Bronchial epithelial cell (primary cell): ENCODE results near the gene PARP8. TPM values are rescaled to one million over a fixed set of nuclear protein-coding genes. Genes with fewer than 3 reads are reported as not detected.
"Not testable (repeated sequence)": the region's sequence is repeated elsewhere in the genome, so short reads cannot be mapped to it uniquely, and the experiment has no call there.

Experiments
- DNase-seq: peaks from one replicate; pipeline ENCODE4 v3.0.0-alpha.2; 2010; ENCODE audit warnings: low read depth
- FAIRE-seq: peaks from 2 replicates; lab custom pipeline; 2011; peaks lifted over from hg19 to GRCh38; lab: Jason Lieb, UNC
- H3K27me3 ChIP-seq: 2 replicates; pipeline ENCODE4 v1.5.1; 2011; ENCODE audit warnings: low read length; ENCODE audit not compliant: control insufficient read depth, insufficient read depth
- H3K36me3 ChIP-seq: 2 replicates; pipeline ENCODE4 v1.5.1; 2011; ENCODE audit warnings: low read length; ENCODE audit not compliant: control insufficient read depth, insufficient read depth
- H3K4me3 ChIP-seq: 2 replicates; pipeline ENCODE4 v1.5.1; 2011; ENCODE audit warnings: mild to moderate bottlenecking, low read depth, low read length, control low read depth
- CTCF ChIP-seq: IDR thresholded peaks from 2 replicates; pipeline ENCODE4 v1.5.1; 2011; ENCODE audit warnings: mild to moderate bottlenecking, moderate library complexity, low read length, control low read depth, inconsistent platforms; ENCODE audit not compliant: insufficient read depth, severe bottlenecking
- total RNA-seq: library from RNA; depleted of rRNA; stranded (reverse); fragments of >200 nt; gene quantifications from 2 replicates; pipeline ENCODE4 v1.2.1, GENCODE V29; 2014

The PARP8 gene
- total RNA-seq, 1 donor from 2014 or later: 14.5 TPM

GRCh38 chr5:50800410-50800809 is 134.0 kb downstream of the PARP8 start:
- no peaks in the 10 kb centered on the region for H3K36me3 ChIP-seq
- DNase-seq: no peak
- FAIRE-seq: no peak

GRCh38 chr5:50807661-50808060 is 141.2 kb downstream of the PARP8 start:
- FAIRE-seq: no peak
- no peaks in the 10 kb centered on the region for H3K36me3 ChIP-seq
- no peak overlapping the region for H3K4me3 ChIP-seq
- H3K27me3 ChIP-seq: no peaks in the 10 kb centered on the region
- peak; percentile 96 for DNase-seq
- TF ChIP-seq CTCF: no peak

More at GRCh38 chr5:50800410-50800809, 134.0 kb downstream of the PARP8 start:
- H3K27me3 ChIP-seq: no peaks in the 10 kb centered on the region
- TF ChIP-seq CTCF: no peak
- no peak overlapping the region for H3K4me3 ChIP-seq

- FAIRE-seq: no peak
- H3K27me3 ChIP-seq: no peaks in the 10 kb centered on the region
- peak; percentile 29 for DNase-seq
- no peak overlapping the region for H3K4me3 ChIP-seq
- TF ChIP-seq CTCF: no peak
- H3K36me3 ChIP-seq: no peaks in the 10 kb centered on the region
These were observed 142.0 kb downstream of the PARP8 start for GRCh38 chr5:50808406-50808805.

GRCh38 chr5:50811746-50812145 is 145.3 kb downstream of the PARP8 start:
- not testable (repeated sequence) for DNase-seq, FAIRE-seq, H3K4me3 ChIP-seq, H3K36me3 ChIP-seq, H3K27me3 ChIP-seq

- no peak for TF ChIP-seq CTCF
- H3K27me3 ChIP-seq: no peaks in the 10 kb centered on the region
- H3K36me3 ChIP-seq: no peaks in the 10 kb centered on the region
- no peak overlapping the region for H3K4me3 ChIP-seq
- DNase-seq: no peak
- FAIRE-seq: no peak
These were observed 147.3 kb downstream of the PARP8 start for GRCh38 chr5:50813691-50814090.

- Histone ChIP-seq H3K4me3 (no peak overlapping the region), H3K36me3 (no peaks in the 10 kb centered on the region), H3K27me3 (no peaks in the 10 kb centered on the region)
- FAIRE-seq: no peak
- no peak for DNase-seq
- TF ChIP-seq CTCF: no peak
These were observed 148.1 kb downstream of the PARP8 start for GRCh38 chr5:50814556-50814955.
